Measurements from ENCODE around the gene STK26. TPM values are rescaled to one million over a fixed set of nuclear protein-coding genes. Genes with fewer than 3 reads are reported as not detected.

Gene STK26
- total and polyA plus RNA-seq, 4 donors: 2.0 to 16.9 (median 3.4) TPM

DNA sequence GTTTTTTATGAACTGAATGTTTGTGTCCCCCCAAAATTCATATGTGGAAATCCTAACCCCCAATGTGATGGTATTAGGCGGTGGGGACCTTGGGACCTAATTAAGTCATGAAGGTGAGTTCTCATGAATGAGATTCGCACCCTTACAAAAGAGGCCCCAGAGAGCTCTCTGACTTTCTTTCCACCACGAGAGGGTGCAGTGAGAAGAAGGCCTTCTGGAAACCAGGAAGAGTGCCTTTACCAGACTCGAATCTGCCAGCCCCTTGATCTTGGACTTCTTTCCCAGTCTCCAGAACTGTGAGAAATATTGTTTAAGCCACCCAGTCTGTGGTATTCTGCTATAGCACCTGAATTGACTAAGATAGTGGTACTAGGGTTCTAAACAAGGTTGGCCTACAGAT, 40.8 kb downstream of the STK26 start:
- no peak overlapping the region for H3K9ac ChIP-seq (ENCODE audit: low read depth in 1 of 2, low read length in 2 of 2)
- TF ChIP-seq RXRA (IDR thresholded peaks at IDR 0.05) (no peak), JUND (IDR thresholded peaks at IDR 0.05) (no peak), ZBTB33 (IDR thresholded peaks at IDR 0.05) (no peak), NR2F2 (IDR thresholded peaks at IDR 0.05) (no peak), FOXA1 (IDR thresholded peaks at IDR 0.05) (no peak), FOXA2 (IDR thresholded peaks at IDR 0.05) (no peak), GABPA (IDR thresholded peaks at IDR 0.05 in 1 of 2, conservative IDR thresholded peaks at IDR 0.05 in 1 of 2) (no peak), EGR1 (IDR thresholded peaks at IDR 0.05; ENCODE audit: low read depth in 2 of 2) (no peak), ATF3 (IDR thresholded peaks at IDR 0.05) (no peak), HNF4A (conservative IDR thresholded peaks at IDR 0.05) (no peak), RAD21 (IDR thresholded peaks at IDR 0.05) (no peak), YY1 (IDR thresholded peaks at IDR 0.05) (no peak), HNF4G (IDR thresholded peaks at IDR 0.05) (no peak), REST (IDR thresholded peaks at IDR 0.05) (no peak), SP1 (IDR thresholded peaks at IDR 0.05) (no peak), TAF1 (conservative IDR thresholded peaks at IDR 0.05) (no peak)
- TF ChIP-seq, protein P1, sequence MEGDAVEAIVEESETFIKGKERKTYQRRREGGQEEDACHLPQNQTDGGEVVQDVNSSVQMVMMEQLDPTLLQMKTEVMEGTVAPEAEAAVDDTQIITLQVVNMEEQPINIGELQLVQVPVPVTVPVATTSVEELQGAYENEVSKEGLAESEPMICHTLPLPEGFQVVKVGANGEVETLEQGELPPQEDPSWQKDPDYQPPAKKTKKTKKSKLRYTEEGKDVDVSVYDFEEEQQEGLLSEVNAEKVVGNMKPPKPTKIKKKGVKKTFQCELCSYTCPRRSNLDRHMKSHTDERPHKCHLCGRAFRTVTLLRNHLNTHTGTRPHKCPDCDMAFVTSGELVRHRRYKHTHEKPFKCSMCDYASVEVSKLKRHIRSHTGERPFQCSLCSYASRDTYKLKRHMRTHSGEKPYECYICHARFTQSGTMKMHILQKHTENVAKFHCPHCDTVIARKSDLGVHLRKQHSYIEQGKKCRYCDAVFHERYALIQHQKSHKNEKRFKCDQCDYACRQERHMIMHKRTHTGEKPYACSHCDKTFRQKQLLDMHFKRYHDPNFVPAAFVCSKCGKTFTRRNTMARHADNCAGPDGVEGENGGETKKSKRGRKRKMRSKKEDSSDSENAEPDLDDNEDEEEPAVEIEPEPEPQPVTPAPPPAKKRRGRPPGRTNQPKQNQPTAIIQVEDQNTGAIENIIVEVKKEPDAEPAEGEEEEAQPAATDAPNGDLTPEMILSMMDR (IDR thresholded peaks at IDR 0.05; ENCODE audit: low read depth, low read length, missing input control): no peak
- TF ChIP-seq, protein P2, sequence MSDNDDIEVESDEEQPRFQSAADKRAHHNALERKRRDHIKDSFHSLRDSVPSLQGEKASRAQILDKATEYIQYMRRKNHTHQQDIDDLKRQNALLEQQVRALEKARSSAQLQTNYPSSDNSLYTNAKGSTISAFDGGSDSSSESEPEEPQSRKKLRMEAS (IDR thresholded peaks at IDR 0.05): no peak
- H3K4me1 ChIP-seq (ENCODE audit: control insufficient read depth in 4 of 4, insufficient read depth in 4 of 4, low read length in 3 of 4): no peaks in the 10 kb centered on the region
- no peaks in the 10 kb centered on the region for H3K36me3 ChIP-seq (ENCODE audit: control insufficient read depth in 4 of 4, insufficient read depth in 3 of 4, low read depth in 1 of 4, low read length in 3 of 4)
- 96% methylated on average over 4 of the region's 4 CpGs for WGBS
- H3K4me3 ChIP-seq (ENCODE audit: low read depth in 1 of 3, low read length in 3 of 3): no peak overlapping the region
- DNase-seq (ENCODE audit: low spot score): no peak
- H3K9me3 ChIP-seq (ENCODE audit: control insufficient read depth in 4 of 4, low read length in 3 of 4): no peaks in the 10 kb centered on the region
- H3K27me3 ChIP-seq (ENCODE audit: control insufficient read depth in 4 of 4, insufficient read depth in 4 of 4, low read length in 3 of 4): peaks cover 0 to 1% (median 0%) of the 10 kb centered on the region in 4 donors
- no peak overlapping the region for H3K27ac ChIP-seq (ENCODE audit: low read depth in 1 of 2, low read length in 2 of 2)
